ENCODE results near the gene TNFSF4.
"Not testable (repeated sequence)": the region's sequence is repeated elsewhere in the genome, so short reads cannot be mapped to it uniquely, and the experiment has no call there.

The TNFSF4 gene

DNA sequence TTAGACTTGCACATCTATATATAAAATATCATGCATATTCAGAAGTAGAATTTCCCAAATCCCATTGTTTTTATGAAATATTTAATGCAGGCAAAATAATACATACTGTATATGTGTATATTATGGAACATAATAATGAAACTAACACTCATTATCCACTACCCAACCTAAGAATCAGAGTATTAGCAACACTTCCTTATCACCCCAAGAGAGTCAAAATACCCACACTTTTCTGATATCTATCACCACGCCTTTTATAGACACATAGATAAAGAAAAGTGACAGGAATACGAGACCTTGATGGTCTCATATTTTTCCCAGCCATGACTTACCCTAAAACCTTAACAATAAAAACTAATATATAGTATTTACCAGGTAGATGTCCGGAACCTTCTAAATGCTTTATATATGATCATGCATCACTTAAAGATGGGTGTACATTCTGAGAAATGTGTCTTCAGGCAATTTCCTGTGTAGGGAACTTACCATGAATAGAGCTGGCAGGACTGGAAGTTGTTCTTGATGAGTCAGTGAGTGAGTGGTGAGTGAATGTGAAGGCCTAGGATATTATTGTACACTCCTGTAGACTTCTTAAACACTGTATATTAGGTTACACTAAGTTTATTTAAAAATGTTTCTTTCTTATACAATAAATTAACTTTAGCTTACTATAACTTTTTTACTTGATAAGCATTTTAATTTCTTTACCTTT, 45.5 kb downstream of the TNFSF4 start:
- no peak for DNase-seq

DNA sequence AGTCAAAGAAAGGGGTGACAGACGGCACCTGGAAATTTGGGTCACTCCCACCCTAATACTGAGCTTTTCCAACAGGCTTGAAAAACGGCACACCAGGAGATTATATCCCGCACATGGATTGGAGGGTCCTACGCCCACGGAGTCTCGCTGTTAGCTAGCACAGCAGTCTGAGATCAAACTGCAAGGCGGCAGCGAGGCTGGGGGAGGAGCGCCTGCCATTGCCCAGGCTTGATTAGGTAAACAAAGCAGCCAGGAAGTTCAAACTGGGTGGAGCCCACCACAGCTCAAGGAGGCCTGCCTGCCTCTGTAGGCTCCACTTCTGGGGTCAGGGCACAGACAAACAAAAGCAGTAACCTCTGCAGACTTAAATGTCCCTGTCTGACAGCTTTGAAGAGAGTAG, 53.2 kb downstream of the TNFSF4 start:
- DNase-seq = not testable (repeated sequence)

DNA sequence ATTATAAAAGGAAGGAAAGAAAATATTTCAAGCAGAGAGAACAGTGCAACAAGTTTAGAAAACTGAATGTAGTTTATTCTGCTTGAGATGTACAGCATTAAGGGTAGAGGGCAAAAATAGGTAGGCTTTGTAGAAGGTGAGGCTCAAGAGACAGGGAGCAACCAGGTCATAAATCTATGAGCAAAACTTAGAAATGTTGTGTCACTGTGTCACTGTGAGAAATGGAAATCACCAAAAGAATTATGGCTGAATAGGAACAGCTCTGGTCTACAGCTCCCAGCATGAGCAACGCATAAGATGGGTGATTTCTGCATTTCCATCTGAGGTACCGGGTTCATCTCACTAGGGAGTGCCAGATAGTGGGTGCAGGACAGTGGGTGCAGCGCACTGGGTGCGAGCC, 53.6 kb downstream of the TNFSF4 start:
- no peak for DNase-seq

DNA sequence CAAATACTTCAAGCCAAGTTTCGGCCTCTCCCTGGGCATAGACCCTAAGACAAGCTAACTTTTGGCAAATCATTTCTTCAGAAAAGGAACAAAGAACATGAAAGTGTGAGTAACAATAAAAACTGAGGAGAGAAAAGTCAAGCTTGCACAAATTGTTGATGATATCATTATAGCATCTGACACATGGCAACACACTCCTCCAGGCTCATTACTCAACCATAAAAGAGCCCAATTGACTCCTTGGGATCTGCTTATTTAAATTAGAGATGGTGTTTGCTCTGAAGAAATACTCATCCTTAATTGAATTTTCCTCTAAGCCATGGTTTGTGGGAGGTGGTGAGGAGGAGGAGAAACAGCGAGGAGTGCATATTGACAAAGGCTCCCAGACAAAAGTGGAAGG, 54.5 kb downstream of the TNFSF4 start:
- no peak for DNase-seq

DNA sequence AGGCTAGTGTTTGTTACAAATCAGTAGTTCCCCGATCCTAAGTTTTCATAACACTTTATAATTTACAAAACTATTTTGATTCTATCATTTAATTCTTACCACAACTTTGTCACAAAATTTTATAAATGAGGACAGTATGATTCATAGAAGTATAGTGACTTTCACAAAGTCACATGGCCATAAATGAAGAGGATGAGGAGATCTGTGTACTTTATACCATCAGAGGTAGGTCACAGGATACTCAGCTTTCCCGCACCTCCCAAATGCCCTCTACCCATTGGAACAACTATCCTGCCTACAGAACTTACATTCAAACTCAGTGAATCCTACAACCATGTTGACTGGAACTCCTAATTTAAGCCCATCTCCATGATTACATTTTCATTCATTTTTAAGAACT, 56.3 kb downstream of the TNFSF4 start:
- DNase-seq = no peak

DNA sequence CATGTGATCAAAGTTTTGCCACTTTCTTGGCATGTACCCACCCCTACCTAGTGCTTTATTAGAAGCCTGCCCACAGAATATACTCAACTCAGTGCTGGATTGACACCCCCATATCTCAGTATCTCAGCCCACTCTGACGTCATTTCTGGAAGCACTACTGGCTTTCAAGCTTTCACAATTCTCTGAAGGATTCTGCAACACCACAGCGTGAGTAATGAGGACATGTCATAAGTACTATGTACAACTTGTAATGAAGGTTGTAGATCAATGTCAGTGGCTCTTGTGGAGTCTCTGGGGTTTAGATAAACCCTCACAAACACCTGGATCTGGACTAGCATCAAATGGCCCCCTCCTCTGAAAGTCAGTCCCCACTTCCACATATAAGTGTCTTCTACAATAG, 57.2 kb downstream of the TNFSF4 start:
- DNase-seq = no peak

DNA sequence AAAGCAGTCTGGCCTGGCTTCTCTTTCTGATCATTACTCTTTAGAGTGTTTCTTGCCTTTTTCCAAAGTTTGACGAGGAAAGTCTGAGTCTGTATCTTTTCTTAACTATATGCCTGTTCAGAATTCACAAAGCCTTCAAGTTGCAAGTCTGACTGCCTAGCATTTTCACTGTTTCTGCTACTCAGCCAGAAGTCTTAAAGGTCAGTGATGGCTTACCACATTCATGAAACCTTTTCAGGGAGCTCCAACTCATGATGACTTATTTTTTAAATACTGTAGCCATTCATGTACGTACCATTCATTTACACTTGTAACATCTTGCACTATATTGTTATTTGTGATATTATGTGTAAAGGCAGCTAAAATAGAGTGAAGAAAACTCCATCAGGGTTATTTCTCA, 58.2 kb downstream of the TNFSF4 start:
- DNase-seq = no peak

DNA sequence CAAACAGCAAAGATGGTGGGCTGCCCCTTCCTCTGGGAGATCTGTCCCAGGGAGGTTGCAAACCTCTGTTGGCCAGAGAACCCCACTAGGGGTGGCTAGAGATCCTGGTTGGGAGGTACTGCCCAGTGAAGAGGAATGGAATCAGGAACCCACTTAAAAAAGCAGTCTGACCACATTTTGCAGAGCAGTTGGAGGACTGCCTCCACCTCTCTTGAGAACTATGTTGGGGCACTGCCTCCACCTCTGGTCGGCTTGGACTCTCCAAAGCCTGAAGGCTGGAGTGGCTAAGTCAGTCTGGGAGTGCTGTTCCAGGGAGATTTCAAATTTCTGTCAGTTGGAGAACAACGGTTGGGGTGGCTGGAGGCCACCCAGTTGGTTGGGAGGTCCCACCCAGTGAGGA, 58.6 kb downstream of the TNFSF4 start:
- DNase-seq = no peak

DNA sequence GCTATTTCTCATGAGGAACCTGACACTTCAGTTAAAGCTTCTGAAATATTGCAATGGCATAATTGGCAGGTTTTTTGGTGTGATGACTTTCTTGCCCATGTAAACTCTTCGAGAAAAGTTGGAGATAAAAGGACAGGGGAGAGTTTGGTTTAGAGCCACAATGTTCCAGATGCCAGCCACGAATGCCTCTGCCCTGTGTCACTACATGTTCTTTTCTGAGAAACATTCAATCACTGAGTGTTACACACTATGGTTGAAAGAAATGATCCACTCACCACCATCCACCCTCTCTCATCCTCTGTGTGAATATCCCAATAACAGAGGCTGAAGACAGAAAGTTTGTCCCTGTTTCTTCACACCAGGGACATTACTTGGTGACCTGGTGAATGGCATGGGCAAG, 66.4 kb downstream of the TNFSF4 start:
- DNase-seq = no peak

DNA sequence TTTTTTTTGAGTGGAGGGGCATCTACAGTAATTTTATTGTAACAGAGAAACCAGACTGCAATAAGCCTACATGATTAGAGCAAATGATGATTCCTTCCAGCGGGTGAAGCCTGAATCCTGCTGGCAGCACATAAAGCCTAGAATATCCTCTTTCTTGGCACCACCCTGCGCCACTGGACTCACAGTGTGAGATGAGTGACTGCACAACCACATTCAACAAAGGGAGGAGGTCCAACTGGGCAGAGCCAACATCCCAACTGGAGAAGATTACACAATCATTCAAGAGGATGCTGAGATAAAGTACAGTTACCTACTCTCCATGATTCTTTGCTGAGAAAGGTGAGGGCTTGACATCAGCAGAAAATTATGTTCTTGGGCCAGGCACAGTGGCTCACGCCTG, 67.4 kb downstream of the TNFSF4 start:
- DNase-seq = no peak

DNA sequence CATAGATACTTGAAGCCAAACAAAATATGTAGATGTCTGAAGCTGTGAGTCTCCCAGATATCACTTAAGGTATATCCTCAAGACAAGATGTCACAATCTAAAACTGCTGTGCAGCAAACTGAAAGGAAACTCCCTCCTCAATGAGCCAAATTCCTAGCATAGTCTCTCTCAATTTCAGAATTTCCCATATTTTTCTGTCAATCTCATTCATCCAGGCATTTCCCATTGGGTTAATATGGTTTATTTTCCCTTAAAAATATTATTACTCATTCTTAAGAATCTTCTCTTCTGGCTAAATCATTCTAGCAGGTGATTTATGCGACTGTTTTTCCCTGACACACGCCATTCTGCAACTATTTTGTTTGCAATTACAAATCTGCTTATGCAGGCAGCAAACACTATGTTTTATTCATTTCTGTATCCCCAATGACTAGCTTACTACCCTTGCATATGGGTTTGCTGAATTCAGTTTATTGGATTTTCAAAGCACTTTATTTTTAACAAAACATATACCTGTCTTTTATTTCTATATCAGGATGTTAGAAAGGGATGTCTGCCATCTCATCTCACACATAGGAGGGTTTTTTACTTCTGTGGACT, 69.9 kb downstream of the TNFSF4 start:
- DNase-seq = no peak

DNA sequence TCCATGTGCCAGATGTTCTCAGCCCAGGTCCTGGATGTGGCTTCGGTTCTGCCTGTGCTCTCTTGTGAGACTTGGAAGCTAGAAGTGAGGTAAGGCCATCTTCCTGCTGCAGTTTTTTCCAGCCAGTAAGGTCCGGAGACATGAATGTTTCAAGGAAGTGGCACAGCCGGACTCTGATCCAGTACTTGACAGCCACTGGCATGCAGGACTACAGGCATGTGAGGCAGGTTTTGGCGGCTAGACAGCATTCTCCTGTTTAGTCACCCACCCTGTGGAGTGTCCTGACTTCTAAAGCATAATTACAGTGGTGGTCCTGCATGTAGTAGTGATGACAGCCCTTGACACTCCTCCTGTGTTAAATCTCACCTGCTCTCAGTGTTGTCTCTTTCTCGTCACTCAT, 72.3 kb downstream of the TNFSF4 start:
- no peak for DNase-seq

DNA sequence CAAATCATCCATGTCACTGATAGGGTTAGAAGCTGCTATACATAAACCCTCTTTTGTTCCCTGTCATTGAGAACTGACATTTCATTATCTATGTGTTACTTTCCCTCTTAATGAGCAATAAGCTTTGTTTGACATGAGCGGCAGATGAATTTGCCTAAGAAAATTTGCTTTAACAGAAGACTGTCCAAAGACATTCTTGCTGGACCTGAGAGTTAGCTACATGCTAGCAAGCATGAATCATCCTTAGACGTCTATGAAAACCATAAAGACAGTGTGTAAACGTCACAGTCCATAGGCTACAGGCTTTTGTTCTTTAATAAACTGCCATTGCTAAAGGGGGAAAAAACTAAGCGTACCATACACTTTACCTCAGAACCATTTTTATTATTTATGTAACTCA, 73.1 kb downstream of the TNFSF4 start:
- DNase-seq = no peak
